Activated CD4-positive, alpha-beta T cell treated with anti-CD3 and anti-CD28 coated beads, Interleukin-2, amount 50 U/mL, for 24 hours (primary cell): ENCODE measurements around the gene BRD1.
"Not testable (repeated sequence)": the region's sequence is repeated elsewhere in the genome, so short reads cannot be mapped to it uniquely, and the experiment has no call there.

ENCODE experiments used
- DNase-seq, 2 donors: peaks; one replicate each; pipeline ENCODE4 v3.0.0-alpha.2; 2020; ENCODE audit warnings: low read depth in 1 of 2, low spot score in 1 of 2

The BRD1 gene

GRCh38 chr22:49785046-49785521 lies 42.6 kb downstream of the BRD1 start:
- DNase-seq = no peak

GRCh38 chr22:49784630-49784971 lies 43.1 kb downstream of the BRD1 start:
- no peak for DNase-seq

- no peak for DNase-seq
These were observed 43.6 kb downstream of the BRD1 start for GRCh38 chr22:49783926-49784629.

GRCh38 chr22:49783036-49783746 lies 44.5 kb downstream of the BRD1 start:
- no peak for DNase-seq

GRCh38 chr22:49781886-49782285 lies 45.8 kb downstream of the BRD1 start:
- not testable (repeated sequence) for DNase-seq

GRCh38 chr22:49781289-49781782 lies 46.3 kb downstream of the BRD1 start:
- no peak for DNase-seq

- DNase-seq = no peak
These were observed 46.9 kb downstream of the BRD1 start for GRCh38 chr22:49780698-49781288.

GRCh38 chr22:49779853-49780697 lies 47.6 kb downstream of the BRD1 start:
- DNase-seq = no peak

- DNase-seq = no peak
These were observed 48.5 kb downstream of the BRD1 start for GRCh38 chr22:49779211-49779610.

GRCh38 chr22:49777569-49778249 lies 50.0 kb downstream of the BRD1 start:
- no peak for DNase-seq

GRCh38 chr22:49776891-49777290 lies 50.8 kb downstream of the BRD1 start:
- no peak for DNase-seq

- no peak for DNase-seq
These were observed 51.7 kb downstream of the BRD1 start for GRCh38 chr22:49775867-49776511.

GRCh38 chr22:49775191-49775866 lies 52.3 kb downstream of the BRD1 start:
- no peak for DNase-seq

- no peak for DNase-seq
These were observed 53.0 kb downstream of the BRD1 start for GRCh38 chr22:49774499-49775151.

- no peak for DNase-seq
These were observed 53.6 kb downstream of the BRD1 start for GRCh38 chr22:49774046-49774445.

GRCh38 chr22:49773531-49773930 lies 54.1 kb downstream of the BRD1 start:
- no peak for DNase-seq

GRCh38 chr22:49772692-49773091 lies 55.0 kb downstream of the BRD1 start:
- DNase-seq = no peak

- no peak for DNase-seq
These were observed 56.2 kb downstream of the BRD1 start for GRCh38 chr22:49771266-49772065.
